CD4-positive, alpha-beta memory T cell (primary cell): Measurements from ENCODE around the gene ANGPTL8. TPM values are rescaled to one million over a fixed set of nuclear protein-coding genes. Genes with fewer than 3 reads are reported as not detected.

Experiments
- CTCF ChIA-PET: fragments of 350-600 bp; sonication (Branson Sonifier 250); formaldehyde crosslinking; loops from one replicate; lab custom pipeline; 2021; ENCODE audit warnings: inconsistent platforms; ENCODE audit not compliant: partially characterized antibody; lab: Charles Lee
- POLR2A ChIA-PET: fragments of 350-600 bp; sonication (Branson Sonifier 250); formaldehyde crosslinking; loops from one replicate; lab custom pipeline; 2021; ENCODE audit not compliant: partially characterized antibody; lab: Charles Lee
- DNase-seq, 5 donors: peaks; one replicate each; pipeline versions ENCODE4 v3.0.0 to v3.0.0-alpha.2; 2020 to 2022; ENCODE audit warnings: mixed read lengths in 1 of 5
- H3K27ac ChIP-seq: one replicate; pipeline ENCODE4 v1.7.0; 2013; ENCODE audit warnings: low read depth, low read length
- H3K27me3 ChIP-seq: 2 replicates; pipeline ENCODE4 v1.7.0; 2013; ENCODE audit warnings: mild to moderate bottlenecking, low read length, moderate library complexity; ENCODE audit not compliant: insufficient read depth
- H3K36me3 ChIP-seq: 2 replicates; pipeline ENCODE4 v1.7.0; 2013; ENCODE audit warnings: mild to moderate bottlenecking, low read length, moderate library complexity; ENCODE audit not compliant: insufficient read depth
- H3K4me1 ChIP-seq: 2 replicates; pipeline ENCODE4 v1.7.0; 2013; ENCODE audit warnings: mild to moderate bottlenecking, low read length, moderate library complexity; ENCODE audit not compliant: insufficient read depth
- H3K4me3 ChIP-seq, 2 donors: one replicate each; pipeline ENCODE4 v1.7.0; 2013; ENCODE audit warnings: low read length in 2 of 2, mild to moderate bottlenecking in 1 of 2
- H3K9me3 ChIP-seq, 2 donors: one replicate each; pipeline ENCODE4 v1.7.0; 2013; ENCODE audit warnings: low read length in 2 of 2, control low read depth in 1 of 2; ENCODE audit not compliant: control insufficient read depth in 1 of 2
- H3K27ac Mint-ChIP-seq, 7 donors: one replicate each; pipeline ENCODE4 v1.8.0; 2020 to 2021; ENCODE audit warnings: mixed read lengths in 7 of 7, mild to moderate bottlenecking in 6 of 7, inconsistent platforms in 3 of 7, moderate library complexity in 3 of 7
- H3K27me3 Mint-ChIP-seq, 2 donors: one replicate each; pipeline ENCODE4 v1.8.0; 2020 to 2021; ENCODE audit warnings: mixed read lengths in 2 of 2
- H3K36me3 Mint-ChIP-seq, 2 donors: one replicate each; pipeline ENCODE4 v1.8.0; 2020 to 2021; ENCODE audit warnings: mixed read lengths in 2 of 2, inconsistent platforms in 1 of 2, mild to moderate bottlenecking in 1 of 2
- H3K4me1 Mint-ChIP-seq, 4 donors: one replicate each; pipeline ENCODE4 v1.8.0; 2020 to 2021; ENCODE audit warnings: mixed read lengths in 4 of 4, mild to moderate bottlenecking in 1 of 4
- H3K4me3 Mint-ChIP-seq, 8 donors: one replicate each; pipeline ENCODE4 v1.8.0; 2020 to 2021; ENCODE audit warnings: mixed read lengths in 8 of 8, mild to moderate bottlenecking in 7 of 8, moderate library complexity in 6 of 8, inconsistent platforms in 3 of 8
- H3K9me3 Mint-ChIP-seq, 8 donors: one replicate each; pipeline ENCODE4 v1.8.0; 2020 to 2021; ENCODE audit warnings: mixed read lengths in 8 of 8, mild to moderate bottlenecking in 5 of 8, inconsistent platforms in 3 of 8, moderate library complexity in 1 of 8
- intact Hi-C: fragments of 100-400 bp; cut with micrococcal nuclease; formaldehyde crosslinking; loops from one replicate; pipeline ENCODE4 v1.15.1; 2023
- polyA plus RNA-seq, 2 donors: library from polyadenylated mRNA; unstranded; fragments of 300-500 nt; fragmentation: Illumina TruSeq; gene quantifications; one replicate each; pipeline ENCODE4 v1.2.3, GENCODE V29; 2021
- total RNA-seq, 2 experiments: library from RNA; stranded (reverse); gene quantifications; one replicate each; pipeline ENCODE4 v1.2.3, GENCODE V29; 2021

The ANGPTL8 gene
- total and polyA plus RNA-seq, 4 experiments from 2014 or later: not detected

DNA sequence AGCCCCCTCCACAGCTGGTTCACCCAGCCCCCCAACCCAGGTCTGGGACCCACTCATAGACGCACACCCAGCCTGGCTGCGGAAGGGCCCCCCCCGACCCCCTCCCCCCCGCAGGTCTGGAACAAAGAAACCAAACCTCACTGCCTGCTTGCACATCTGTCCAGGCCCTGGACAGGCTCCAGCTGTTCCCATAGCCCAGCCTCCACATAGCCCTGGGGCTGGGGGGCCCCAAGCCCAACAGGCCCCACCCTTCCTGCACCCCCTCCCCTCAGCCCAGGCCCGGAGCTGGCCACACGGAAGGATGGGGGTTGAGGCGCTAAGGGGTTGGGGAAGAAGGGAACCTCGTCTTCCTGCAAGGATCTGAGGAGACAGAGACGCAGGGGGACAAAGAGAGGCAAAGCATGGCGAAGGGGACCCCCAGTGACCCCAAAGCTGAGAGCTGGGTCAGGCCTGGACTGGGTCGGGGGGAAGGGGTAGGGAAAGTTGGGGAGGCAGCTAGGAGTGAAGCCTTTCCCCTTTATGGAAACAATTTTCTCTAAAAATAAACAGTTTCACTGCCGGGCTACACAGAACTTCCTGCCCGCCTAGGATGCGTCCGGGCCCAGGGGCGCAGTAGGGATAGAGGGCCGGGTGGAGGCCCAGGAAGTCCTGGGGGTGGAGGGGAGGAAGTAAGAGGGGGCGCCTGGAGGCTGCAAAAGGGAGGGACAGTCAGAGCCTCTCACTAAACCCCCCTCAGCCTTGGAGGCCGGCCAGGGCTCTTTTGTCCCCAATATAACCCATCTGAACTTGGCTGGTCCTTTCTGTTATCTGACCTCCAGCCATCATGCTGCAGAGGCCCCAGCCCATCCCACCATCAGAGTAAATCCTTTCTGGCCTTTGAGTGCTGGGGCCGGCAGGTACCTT is 44.5 kb upstream of the ANGPTL8 start:
- no peak overlapping the region for H3K4me3 ChIP-seq
- H3K36me3 ChIP-seq: no peaks in the 10 kb centered on the region
- CTCF ChIA-PET: interaction anchor here (1.3 kb wide), 1 partner anchor 57 kb away, joined by 3 read pairs; no protein-coding TSS in a partner anchor
- POLR2A ChIA-PET: no interaction called here
- no peaks in the 10 kb centered on the region for H3K27me3 ChIP-seq
- Mint-ChIP-seq H3K27ac (no peak overlapping the region), H3K9me3 (no peaks in the 10 kb centered on the region), H3K4me3 (no peak overlapping the region), H3K27me3 (peaks cover 2 to 4% of the 10 kb centered on the region in 2 donors), H3K36me3 (no peaks in the 10 kb centered on the region), H3K4me1 (peaks cover 3 to 13% (median 8%) of the 10 kb centered on the region in 4 donors)
- no peaks in the 10 kb centered on the region for H3K9me3 ChIP-seq
- H3K27ac ChIP-seq: no peak overlapping the region
- intact Hi-C loops: no loop called here
- DNase-seq: no peak
- H3K4me1 ChIP-seq: peaks cover 16% of the 10 kb centered on the region

DNA sequence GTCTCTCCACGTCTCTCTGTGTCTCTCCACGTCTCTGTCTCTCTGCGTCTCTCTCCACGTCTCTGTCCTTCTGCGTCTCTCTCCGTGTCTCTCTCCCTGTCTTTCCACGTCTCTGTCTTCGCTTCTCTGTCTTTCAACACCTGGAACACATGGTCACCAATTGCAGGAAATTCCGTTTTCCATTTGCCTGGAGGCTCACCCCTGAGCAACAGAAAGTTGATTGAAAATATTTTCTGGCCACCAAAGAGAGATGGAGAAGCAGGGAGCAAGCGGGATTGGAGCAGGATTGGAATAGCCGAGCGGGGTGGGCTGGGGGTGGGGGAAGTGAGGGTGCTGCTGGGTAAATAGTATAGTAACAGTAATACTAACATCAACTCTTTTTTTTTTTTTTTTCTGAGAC is 43.7 kb upstream of the ANGPTL8 start:
- H3K27ac Mint-ChIP-seq: peak overlapping the region in 3 of 7 donors; percentile 4 to 59 (median 53)
- POLR2A ChIA-PET: no interaction called here
- H3K36me3 ChIP-seq: no peaks in the 10 kb centered on the region
- H3K4me3 Mint-ChIP-seq: peak overlapping the region in 4 of 8 donors; percentile 4 to 76 (median 50)
- H3K27me3 Mint-ChIP-seq: peaks cover 2 to 4% of the 10 kb centered on the region in 2 donors
- H3K27ac ChIP-seq: no peak overlapping the region
- DNase-seq: no peak
- CTCF ChIA-PET: no interaction called here
- peaks cover 16% of the 10 kb centered on the region for H3K4me1 ChIP-seq
- no peak overlapping the region for H3K4me3 ChIP-seq
- H3K36me3 Mint-ChIP-seq: no peaks in the 10 kb centered on the region
- H3K9me3 Mint-ChIP-seq: no peaks in the 10 kb centered on the region
- H3K27me3 ChIP-seq: no peaks in the 10 kb centered on the region
- H3K9me3 ChIP-seq: no peaks in the 10 kb centered on the region
- H3K4me1 Mint-ChIP-seq: peaks cover 3 to 13% (median 8%) of the 10 kb centered on the region in 4 donors
- intact Hi-C loops: no loop called here

GRCh38 chr19:11196406-11197287 is 42.8 kb upstream of the ANGPTL8 start:
- Histone ChIP-seq H3K27ac (no peak overlapping the region), H3K9me3 (no peaks in the 10 kb centered on the region), H3K27me3 (no peaks in the 10 kb centered on the region), H3K4me3 (peak overlapping the region in 1 of 2 donors; percentile 48), H3K4me1 (peaks cover 16% of the 10 kb centered on the region), H3K36me3 (no peaks in the 10 kb centered on the region)
- ChIA-PET POLR2A (no interaction called here), CTCF (no interaction called here)
- Mint-ChIP-seq H3K27me3 (peaks cover 2 to 4% of the 10 kb centered on the region in 2 donors), H3K4me1 (peaks cover 3 to 13% (median 8%) of the 10 kb centered on the region in 4 donors), H3K27ac (peak overlapping the region in 1 of 7 donors; percentile 77), H3K4me3 (peak overlapping the region in 7 of 8 donors; percentile 64 to 89 (median 71)), H3K36me3 (no peaks in the 10 kb centered on the region), H3K9me3 (no peaks in the 10 kb centered on the region)
- intact Hi-C loops: no loop called here
- DNase-seq: no peak

DNA sequence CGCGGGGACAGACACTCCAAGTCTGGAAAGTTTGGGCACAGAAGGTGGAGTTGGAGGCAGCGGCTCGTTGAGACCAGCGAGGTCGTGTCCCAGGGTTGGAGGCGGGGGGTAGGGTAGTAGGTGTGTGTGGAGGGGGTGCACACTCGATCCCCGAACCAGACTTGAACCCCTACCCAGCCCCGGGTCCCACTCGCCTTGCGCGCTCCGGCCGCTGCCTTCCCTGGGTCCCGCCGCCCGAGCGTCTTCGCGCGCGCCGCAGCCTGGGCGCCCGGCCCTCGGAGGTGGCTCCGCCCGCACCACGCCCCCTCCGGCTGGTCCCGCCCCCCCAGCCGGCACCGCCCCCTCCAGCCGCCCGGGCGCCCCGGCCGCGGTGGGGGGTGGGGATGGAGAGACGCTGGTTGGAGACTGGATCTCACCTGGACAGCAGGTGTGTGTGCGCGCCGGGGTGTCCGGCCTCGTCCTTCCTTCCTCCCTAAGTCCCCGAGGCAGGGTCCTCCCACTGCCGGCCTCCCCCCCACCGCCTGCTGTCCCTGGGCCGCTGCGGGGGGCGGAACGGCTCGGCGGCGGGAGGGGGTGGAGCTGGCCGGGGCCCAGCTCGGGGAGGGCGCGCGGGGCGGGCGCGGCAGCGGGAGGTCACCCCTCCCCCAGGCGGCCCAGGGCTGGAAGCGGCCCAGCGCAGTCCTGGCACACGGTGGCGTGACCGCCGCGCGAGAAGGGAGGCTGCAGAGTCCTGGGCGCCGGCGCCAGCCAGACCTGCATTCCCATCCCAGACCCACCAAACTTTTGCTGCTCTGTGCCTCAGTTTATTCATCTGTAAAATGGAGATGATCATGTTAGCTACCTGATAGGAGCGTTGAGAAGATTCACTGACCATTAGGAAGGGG is 41.9 kb upstream of the ANGPTL8 start, which contains the start of gene KANK2:
KANK2 (minus strand) TSS at position 255 of the 884 bp plus-strand sequence. CDS start 3,034 bp downstream, outside the sequence.
- no peaks in the 10 kb centered on the region for H3K9me3 ChIP-seq
- H3K4me3 Mint-ChIP-seq: peak within 1 kb of the TSS; percentile 76 to 89 (median 82)
- intact Hi-C loops: no loop called here
- no peaks in the 10 kb centered on the region for H3K36me3 ChIP-seq
- H3K27me3 Mint-ChIP-seq: peaks cover 2 to 4% of the 10 kb centered on the region in 2 donors
- POLR2A ChIA-PET: interaction anchor here (0.5 kb wide), 1 partner anchor 1382 kb away, joined by 3 read pairs; no protein-coding TSS in a partner anchor
- H3K27ac Mint-ChIP-seq: peak within 1 kb of the TSS in 4 of 7 donors; percentile 48 to 84 (median 64)
- peak within 1 kb of the TSS in 1 of 2 donors; percentile 48 for H3K4me3 ChIP-seq
- no peak within 1 kb of the TSS for H3K27ac ChIP-seq
- H3K36me3 Mint-ChIP-seq: no peaks in the 10 kb centered on the region
- no peaks in the 10 kb centered on the region for H3K27me3 ChIP-seq
- CTCF ChIA-PET: interaction anchor here (0.7 to 1.2 kb wide), 2 partner anchors 72 to 97 kb away, joined by 3 read pairs; no protein-coding TSS in a partner anchor
- peak; percentile 48 to 74 (median 63) for DNase-seq
- H3K4me1 ChIP-seq: peaks cover 16% of the 10 kb centered on the region
- no peaks in the 10 kb centered on the region for H3K9me3 Mint-ChIP-seq
- H3K4me1 Mint-ChIP-seq: peaks cover 3 to 13% (median 8%) of the 10 kb centered on the region in 4 donors

GRCh38 chr19:11198175-11198534 is 41.3 kb upstream of the ANGPTL8 start:
- Histone ChIP-seq H3K4me1 (peaks cover 16% of the 10 kb centered on the region), H3K27me3 (no peaks in the 10 kb centered on the region), H3K4me3 (no peak overlapping the region), H3K9me3 (no peaks in the 10 kb centered on the region), H3K27ac (no peak overlapping the region), H3K36me3 (no peaks in the 10 kb centered on the region)
- peak overlapping the region; percentile 69 to 86 (median 82) for H3K4me3 Mint-ChIP-seq
- H3K4me1 Mint-ChIP-seq: peaks cover 3 to 13% (median 8%) of the 10 kb centered on the region in 4 donors
- H3K36me3 Mint-ChIP-seq: no peaks in the 10 kb centered on the region
- H3K27ac Mint-ChIP-seq: peak overlapping the region in 3 of 7 donors; percentile 48 to 84 (median 51)
- intact Hi-C loops: no loop called here
- peaks cover 2 to 4% of the 10 kb centered on the region in 2 donors for H3K27me3 Mint-ChIP-seq
- CTCF ChIA-PET: interaction anchor here (0.7 to 1.2 kb wide), 3 partner anchors 72 to 177 kb away, joined by 3 read pairs; partner anchors contain the start of gene SWSAP1
- H3K9me3 Mint-ChIP-seq: no peaks in the 10 kb centered on the region
- POLR2A ChIA-PET: interaction anchor here (0.5 kb wide), 1 partner anchor 1381 kb away, joined by 3 read pairs; no protein-coding TSS in a partner anchor
- no peak for DNase-seq

GRCh38 chr19:11198769-11199424 is 40.5 kb upstream of the ANGPTL8 start:
- H3K4me3 ChIP-seq: no peak overlapping the region
- H3K27ac ChIP-seq: no peak overlapping the region
- CTCF ChIA-PET: interaction anchor here (0.7 to 1.2 kb wide), 2 partner anchors 73 to 176 kb away, joined by 3 read pairs; partner anchors contain the start of gene SWSAP1
- peaks cover 2 to 4% of the 10 kb centered on the region in 2 donors for H3K27me3 Mint-ChIP-seq
- peaks cover 3 to 13% (median 8%) of the 10 kb centered on the region in 4 donors for H3K4me1 Mint-ChIP-seq
- H3K4me1 ChIP-seq: peaks cover 16% of the 10 kb centered on the region
- H3K4me3 Mint-ChIP-seq: peak overlapping the region in 4 of 8 donors; percentile 7 to 86 (median 52)
- H3K27ac Mint-ChIP-seq: no peak overlapping the region
- intact Hi-C loops: no loop called here
- no peaks in the 10 kb centered on the region for H3K36me3 ChIP-seq
- no peaks in the 10 kb centered on the region for H3K36me3 Mint-ChIP-seq
- no peaks in the 10 kb centered on the region for H3K9me3 Mint-ChIP-seq
- POLR2A ChIA-PET: no interaction called here
- H3K27me3 ChIP-seq: no peaks in the 10 kb centered on the region
- H3K9me3 ChIP-seq: no peaks in the 10 kb centered on the region
- no peak for DNase-seq
